Naive B cell (primary cell): ENCODE data around the gene GAK. TPM values are rescaled to one million over a fixed set of nuclear protein-coding genes. Genes with fewer than 3 reads are reported as not detected.

Experiments
- ATAC-seq, 2 donors: fragments of 150-1000 bp; cut with Tn5 transposase; 2 replicates each; pipeline ENCODE4 v1.10.0; 2021; ENCODE audit warnings: low read depth in 2 of 2, mild to moderate bottlenecking in 2 of 2, moderate library complexity in 2 of 2
- DNase-seq: peaks from one replicate; pipeline ENCODE4 v3.0.0; 2022
- H3K27ac Mint-ChIP-seq, 6 donors: one replicate each; pipeline ENCODE4 v1.8.0; 2020 to 2022; ENCODE audit warnings: mild to moderate bottlenecking in 6 of 6, mixed read lengths in 6 of 6, moderate library complexity in 5 of 6, inconsistent platforms in 2 of 6
- H3K27me3 Mint-ChIP-seq, 3 donors: one replicate each; pipeline ENCODE4 v1.8.0; 2021 to 2022; ENCODE audit warnings: mixed read lengths in 3 of 3, mild to moderate bottlenecking in 1 of 3
- H3K36me3 Mint-ChIP-seq, 2 donors: one replicate each; pipeline ENCODE4 v1.8.0; 2020 to 2022; ENCODE audit warnings: mixed read lengths in 2 of 2, inconsistent platforms in 1 of 2, mild to moderate bottlenecking in 1 of 2
- H3K4me1 Mint-ChIP-seq, 3 donors: one replicate each; pipeline ENCODE4 v1.8.0; 2020 to 2022; ENCODE audit warnings: mixed read lengths in 3 of 3, inconsistent platforms in 1 of 3, mild to moderate bottlenecking in 1 of 3, moderate library complexity in 1 of 3
- H3K4me3 Mint-ChIP-seq, 8 donors: one replicate each; pipeline ENCODE4 v1.8.0; 2020 to 2022; ENCODE audit warnings: mild to moderate bottlenecking in 8 of 8, mixed read lengths in 8 of 8, moderate library complexity in 8 of 8, inconsistent platforms in 2 of 8
- H3K9me3 Mint-ChIP-seq, 7 donors: one replicate each; pipeline ENCODE4 v1.8.0; 2020 to 2022; ENCODE audit warnings: mixed read lengths in 7 of 7, mild to moderate bottlenecking in 5 of 7, inconsistent platforms in 2 of 7, moderate library complexity in 1 of 7
- polyA plus RNA-seq, 6 donors: library from polyadenylated mRNA; unstranded; fragments of 300-500 nt; fragmentation: Illumina TruSeq; gene quantifications; one replicate each; pipeline ENCODE4 v1.2.3, GENCODE V29; 2021; ENCODE audit warnings: low read depth in 6 of 6

Gene GAK
- polyA plus RNA-seq, 6 donors from 2014 or later = 28.5 to 71.3 (median 48.1) TPM

GRCh38 chr4:865572-865971, 66.5 kb downstream of the GAK start:
- Mint-ChIP-seq H3K27me3 (no peaks in the 10 kb centered on the region), H3K9me3 (no peaks in the 10 kb centered on the region), H3K36me3 (peaks cover 9 to 25% of the 10 kb centered on the region in 2 donors), H3K27ac (no peak overlapping the region), H3K4me3 (no peak overlapping the region), H3K4me1 (no peaks in the 10 kb centered on the region)
- ATAC-seq (no peak), DNase-seq (no peak)

- peak overlapping the region in 1 of 8 donors; percentile 21 for H3K4me3 Mint-ChIP-seq
- H3K27ac Mint-ChIP-seq = no peak overlapping the region
- H3K9me3 Mint-ChIP-seq = no peaks in the 10 kb centered on the region
- no peaks in the 10 kb centered on the region for H3K27me3 Mint-ChIP-seq
- ATAC-seq (no peak), DNase-seq (no peak)
- H3K36me3 Mint-ChIP-seq = peaks cover 13 to 25% of the 10 kb centered on the region in 2 donors
- H3K4me1 Mint-ChIP-seq = peaks cover 0 to 2% (median 0%) of the 10 kb centered on the region in 3 donors
These were observed 67.0 kb downstream of the GAK start for GRCh38 chr4:865121-865465.

GRCh38 chr4:864456-865120, 67.5 kb downstream of the GAK start:
- H3K27me3 Mint-ChIP-seq = no peaks in the 10 kb centered on the region
- H3K36me3 Mint-ChIP-seq = peaks cover 13 to 25% of the 10 kb centered on the region in 2 donors
- no peaks in the 10 kb centered on the region for H3K9me3 Mint-ChIP-seq

GRCh38 chr4:860561-860960, 71.6 kb downstream of the GAK start:
- Mint-ChIP-seq H3K27me3 (no peaks in the 10 kb centered on the region), H3K4me1 (peaks cover 3 to 16% (median 14%) of the 10 kb centered on the region in 3 donors), H3K27ac (peak overlapping the region in 1 of 6 donors; percentile 35), H3K9me3 (peaks cover 0 to 6% (median 0%) of the 10 kb centered on the region in 7 donors), H3K36me3 (peaks cover 16 to 50% of the 10 kb centered on the region in 2 donors), H3K4me3 (no peak overlapping the region)
- no peak for ATAC-seq
- DNase-seq = no peak

More at GRCh38 chr4:864456-865120, 67.5 kb downstream of the GAK start:
- no peak overlapping the region for H3K4me3 Mint-ChIP-seq
- peaks cover 0 to 7% (median 0%) of the 10 kb centered on the region in 3 donors for H3K4me1 Mint-ChIP-seq
- no peak overlapping the region for H3K27ac Mint-ChIP-seq
- DNase-seq = no peak
- no peak for ATAC-seq

GRCh38 chr4:859496-859895, 72.6 kb downstream of the GAK start:
- no peak for DNase-seq
- H3K4me3 Mint-ChIP-seq = no peak overlapping the region
- no peaks in the 10 kb centered on the region for H3K27me3 Mint-ChIP-seq
- H3K36me3 Mint-ChIP-seq = peaks cover 16 to 50% of the 10 kb centered on the region in 2 donors
- H3K9me3 Mint-ChIP-seq = peaks cover 0 to 6% (median 0%) of the 10 kb centered on the region in 7 donors
- no peak overlapping the region for H3K27ac Mint-ChIP-seq
- ATAC-seq = no peak
- peaks cover 3 to 16% (median 14%) of the 10 kb centered on the region in 3 donors for H3K4me1 Mint-ChIP-seq

- no peak overlapping the region for H3K27ac Mint-ChIP-seq
These were observed 73.2 kb downstream of the GAK start for GRCh38 chr4:858831-859451.

GRCh38 chr4:858041-858481, 74.1 kb downstream of the GAK start:
- Mint-ChIP-seq H3K9me3 (peaks cover 0 to 6% (median 0%) of the 10 kb centered on the region in 7 donors), H3K27me3 (no peaks in the 10 kb centered on the region), H3K4me3 (peak overlapping the region in 1 of 8 donors; percentile 23), H3K27ac (peak overlapping the region in 1 of 6 donors; percentile 70), H3K4me1 (peaks cover 3 to 16% (median 14%) of the 10 kb centered on the region in 3 donors), H3K36me3 (peaks cover 12 to 45% of the 10 kb centered on the region in 2 donors)
- DNase-seq (no peak), ATAC-seq (no peak)

More at GRCh38 chr4:858831-859451, 73.2 kb downstream of the GAK start:
- Mint-ChIP-seq H3K27me3 (no peaks in the 10 kb centered on the region), H3K4me3 (no peak overlapping the region), H3K4me1 (peaks cover 3 to 16% (median 14%) of the 10 kb centered on the region in 3 donors), H3K36me3 (peaks cover 16 to 50% of the 10 kb centered on the region in 2 donors), H3K9me3 (peaks cover 0 to 6% (median 0%) of the 10 kb centered on the region in 7 donors)
- no peak for ATAC-seq
- DNase-seq = no peak

GRCh38 chr4:857461-857860, 74.7 kb downstream of the GAK start:
- H3K4me1 Mint-ChIP-seq = peaks cover 3 to 16% (median 14%) of the 10 kb centered on the region in 3 donors
- H3K9me3 Mint-ChIP-seq = peaks cover 0 to 6% (median 0%) of the 10 kb centered on the region in 7 donors
- peaks cover 7 to 40% of the 10 kb centered on the region in 2 donors for H3K36me3 Mint-ChIP-seq
- peak overlapping the region in 1 of 6 donors; percentile 81 for H3K27ac Mint-ChIP-seq
- DNase-seq (no peak), ATAC-seq (no peak)
- no peaks in the 10 kb centered on the region for H3K27me3 Mint-ChIP-seq
- no peak overlapping the region for H3K4me3 Mint-ChIP-seq

GRCh38 chr4:856225-856901, 75.8 kb downstream of the GAK start:
- H3K27ac Mint-ChIP-seq = peak overlapping the region in 5 of 6 donors; percentile 31 to 91 (median 81)
- DNase-seq (no peak), ATAC-seq (no peak)
- H3K9me3 Mint-ChIP-seq = peaks cover 0 to 6% (median 0%) of the 10 kb centered on the region in 7 donors
- no peaks in the 10 kb centered on the region for H3K27me3 Mint-ChIP-seq
- H3K4me3 Mint-ChIP-seq = peak overlapping the region in 1 of 8 donors; percentile 47
- peaks cover 7 to 34% of the 10 kb centered on the region in 2 donors for H3K36me3 Mint-ChIP-seq
- peaks cover 3 to 17% (median 14%) of the 10 kb centered on the region in 3 donors for H3K4me1 Mint-ChIP-seq

GRCh38 chr4:855880-856224, 76.3 kb downstream of the GAK start:
- Mint-ChIP-seq H3K4me3 (no peak overlapping the region), H3K9me3 (peaks cover 0 to 6% (median 0%) of the 10 kb centered on the region in 7 donors), H3K4me1 (peaks cover 3 to 19% (median 14%) of the 10 kb centered on the region in 3 donors), H3K36me3 (peaks cover 7 to 28% of the 10 kb centered on the region in 2 donors), H3K27me3 (no peaks in the 10 kb centered on the region), H3K27ac (peak overlapping the region in 4 of 6 donors; percentile 63 to 91 (median 80))
- ATAC-seq (no peak), DNase-seq (no peak)

GRCh38 chr4:854356-854755, 77.8 kb downstream of the GAK start:
- no peak overlapping the region for H3K27ac Mint-ChIP-seq
- no peaks in the 10 kb centered on the region for H3K27me3 Mint-ChIP-seq

GRCh38 chr4:853416-853781, 78.7 kb downstream of the GAK start:
- Mint-ChIP-seq H3K27me3 (no peaks in the 10 kb centered on the region), H3K4me3 (no peak overlapping the region), H3K9me3 (peaks cover 0 to 6% (median 0%) of the 10 kb centered on the region in 7 donors), H3K36me3 (peaks cover 3 to 20% of the 10 kb centered on the region in 2 donors), H3K27ac (no peak overlapping the region), H3K4me1 (peaks cover 3 to 17% (median 7%) of the 10 kb centered on the region in 3 donors)
- no peak for DNase-seq
- ATAC-seq = no peak

More at GRCh38 chr4:854356-854755, 77.8 kb downstream of the GAK start:
- H3K9me3 Mint-ChIP-seq = peaks cover 0 to 6% (median 0%) of the 10 kb centered on the region in 7 donors
- DNase-seq (no peak), ATAC-seq (no peak)
- H3K4me1 Mint-ChIP-seq = peaks cover 3 to 19% (median 7%) of the 10 kb centered on the region in 3 donors
- peaks cover 3 to 26% of the 10 kb centered on the region in 2 donors for H3K36me3 Mint-ChIP-seq
- no peak overlapping the region for H3K4me3 Mint-ChIP-seq

- H3K27me3 Mint-ChIP-seq = no peaks in the 10 kb centered on the region
- ATAC-seq (no peak), DNase-seq (no peak)
- H3K4me1 Mint-ChIP-seq = peaks cover 0 to 11% (median 7%) of the 10 kb centered on the region in 3 donors
- peaks cover 0 to 8% of the 10 kb centered on the region in 2 donors for H3K36me3 Mint-ChIP-seq
- H3K4me3 Mint-ChIP-seq = no peak overlapping the region
- no peak overlapping the region for H3K27ac Mint-ChIP-seq
- H3K9me3 Mint-ChIP-seq = peaks cover 0 to 6% (median 0%) of the 10 kb centered on the region in 7 donors
These were observed 80.2 kb downstream of the GAK start for GRCh38 chr4:851701-852430.
